HG02938 (cell line): ENCODE results near the gene CRMP1.

Experiments used
- ATAC-seq: cut with Tn5 transposase; IDR thresholded peaks from one replicate; pipeline ENCODE4 v1.9.1; 2021; ENCODE audit warnings: mild to moderate bottlenecking, moderate library complexity; ENCODE audit not compliant: unreplicated experiment

CRMP1 gene

DNA sequence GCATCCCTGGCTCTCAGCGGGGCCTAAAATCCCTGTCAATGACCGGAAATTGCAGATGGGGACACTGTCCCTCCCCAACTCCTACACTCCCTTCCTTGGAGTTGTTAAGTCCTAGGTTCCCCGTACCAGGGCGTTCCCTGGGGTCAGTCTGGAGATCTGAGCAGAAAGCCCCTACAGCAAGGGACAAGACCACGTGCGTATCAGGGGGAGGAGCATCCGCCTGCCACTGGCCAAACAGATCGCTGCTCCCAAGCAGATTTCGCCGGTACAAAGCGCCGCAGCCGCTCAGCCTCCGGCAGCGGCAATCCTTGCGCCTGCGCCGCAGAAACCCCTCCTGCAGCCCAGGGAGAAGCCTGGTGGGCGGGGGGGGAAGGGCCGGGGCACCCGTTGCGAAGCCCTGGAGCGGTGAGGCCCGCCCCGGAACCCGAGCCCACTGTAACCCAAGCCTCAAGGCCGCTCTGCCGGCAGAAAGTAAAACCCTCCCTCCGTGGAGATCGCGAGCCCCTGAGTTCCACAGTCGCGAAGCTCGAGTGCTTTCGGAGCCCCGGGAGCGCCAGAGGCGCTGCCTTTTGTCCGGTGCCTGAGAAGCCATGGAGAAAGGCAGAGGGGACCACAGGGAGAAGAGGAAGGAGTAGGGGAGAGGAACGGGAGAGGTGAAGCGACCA is 2.7 kb downstream of the CRMP1 start:
- ATAC-seq: no peak

DNA sequence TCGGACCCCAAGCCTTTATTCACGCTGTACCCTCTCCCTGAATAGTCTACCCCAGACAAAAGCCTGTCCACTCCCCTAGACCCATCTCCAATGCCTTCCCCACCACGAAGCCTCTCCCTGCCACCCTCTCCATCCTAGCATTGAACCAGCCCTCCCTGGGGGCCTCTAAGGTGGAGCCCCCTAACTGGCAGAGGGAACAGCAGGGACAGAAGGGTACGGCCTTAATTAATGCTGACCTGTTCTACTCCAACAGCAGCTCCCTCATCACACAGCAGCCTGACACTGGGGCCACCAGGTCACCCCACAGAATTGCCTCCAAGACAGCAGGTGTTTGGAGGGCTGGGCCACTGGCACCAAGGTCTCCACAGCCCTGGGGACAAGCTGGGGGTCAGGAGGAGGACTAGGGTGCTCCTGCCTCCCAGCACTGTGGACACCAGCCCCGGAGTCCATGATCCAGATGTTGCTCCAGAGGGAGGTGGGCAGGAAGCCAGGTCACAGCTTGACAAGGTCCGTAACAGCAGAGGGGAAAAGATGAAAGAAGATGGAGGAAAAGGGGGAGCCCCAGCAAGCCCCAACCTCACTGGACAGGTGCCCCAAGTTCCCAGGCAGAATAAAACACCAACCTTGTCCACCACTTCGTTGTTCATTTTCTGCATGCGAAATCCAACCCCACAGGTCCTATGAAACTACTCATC is 3.7 kb downstream of the CRMP1 start:
- no peak for ATAC-seq

DNA sequence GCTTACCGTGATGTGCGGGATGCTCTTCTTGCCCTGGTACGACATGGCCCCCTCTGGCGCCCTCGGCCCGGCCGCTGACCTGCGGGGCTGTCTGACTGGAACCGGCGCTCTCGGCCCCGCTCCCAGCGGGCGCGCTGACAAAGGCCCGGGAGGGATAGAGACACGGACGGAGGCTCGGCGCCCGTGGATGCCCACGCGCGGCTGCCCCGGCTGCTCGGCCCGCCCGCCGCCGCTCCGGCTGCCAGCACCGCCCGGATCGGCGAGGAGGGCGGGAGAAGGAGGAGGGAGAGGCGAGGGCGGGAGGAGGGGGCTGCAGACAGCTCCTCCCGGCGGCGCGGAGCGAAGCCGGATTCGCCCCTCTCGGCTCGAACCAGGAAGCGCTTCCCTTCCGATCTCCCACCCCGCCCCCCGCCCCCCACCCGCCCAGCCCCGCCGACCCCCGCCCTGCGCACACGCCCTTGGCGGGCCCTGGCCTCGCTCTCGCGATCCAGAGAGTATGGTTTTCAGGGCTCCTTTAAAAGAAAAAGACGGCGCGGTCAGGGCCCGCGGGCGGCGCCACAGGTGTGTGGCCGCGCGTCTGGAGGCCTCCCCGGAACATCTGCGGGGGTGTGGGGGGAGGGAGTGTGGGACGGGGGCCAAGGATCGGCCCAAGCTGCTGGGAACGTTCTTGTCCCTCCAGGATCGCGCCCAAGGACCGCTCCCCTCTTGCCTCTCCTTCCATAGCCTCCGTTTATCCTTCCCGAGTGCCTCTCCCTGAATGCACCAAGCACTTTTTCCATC is 4.5 kb downstream of the CRMP1 start:
- no peak for ATAC-seq

DNA sequence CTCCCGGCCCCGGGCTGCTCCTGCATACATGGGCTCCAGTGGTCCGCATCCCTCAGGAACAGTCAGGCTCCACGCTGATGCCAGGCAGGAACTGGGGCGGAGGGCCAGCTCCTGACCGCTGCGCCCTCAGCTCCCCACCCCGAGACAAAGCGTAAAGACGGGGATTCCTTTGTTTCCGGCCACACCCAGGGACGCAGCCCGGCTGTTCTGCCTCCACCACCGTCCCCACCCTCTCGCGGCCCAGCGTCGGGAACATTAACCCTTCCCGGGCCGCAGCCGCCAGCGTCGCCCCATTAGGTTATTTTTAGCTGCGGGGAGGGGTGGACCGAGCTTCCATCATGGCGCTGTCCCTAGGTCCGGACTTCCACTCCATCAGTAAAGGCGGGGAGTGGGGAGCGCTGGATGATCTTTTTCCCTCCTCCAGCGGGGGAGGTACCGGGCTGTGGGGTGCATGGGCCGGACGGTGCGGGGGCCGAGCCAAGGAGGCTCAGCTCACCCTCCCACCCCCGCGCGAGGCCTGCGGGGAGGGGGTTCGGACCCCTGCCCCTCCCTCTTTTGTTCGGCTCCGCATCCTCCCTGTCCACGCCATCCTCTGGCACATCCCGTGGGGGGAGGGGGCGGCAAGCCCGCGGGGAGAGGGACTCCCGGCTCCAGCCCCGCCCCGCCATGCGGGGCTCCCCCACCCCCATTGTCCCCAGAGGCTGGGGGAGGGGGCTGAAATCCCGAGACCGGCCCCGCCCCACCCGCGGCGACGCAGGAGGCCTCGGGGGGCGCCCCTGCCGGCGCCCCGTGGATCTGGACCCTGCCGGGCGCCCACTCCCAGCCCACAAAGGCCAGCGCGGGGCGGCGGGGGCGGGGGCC is 5.3 kb downstream of the CRMP1 start:
- ATAC-seq: no peak

DNA sequence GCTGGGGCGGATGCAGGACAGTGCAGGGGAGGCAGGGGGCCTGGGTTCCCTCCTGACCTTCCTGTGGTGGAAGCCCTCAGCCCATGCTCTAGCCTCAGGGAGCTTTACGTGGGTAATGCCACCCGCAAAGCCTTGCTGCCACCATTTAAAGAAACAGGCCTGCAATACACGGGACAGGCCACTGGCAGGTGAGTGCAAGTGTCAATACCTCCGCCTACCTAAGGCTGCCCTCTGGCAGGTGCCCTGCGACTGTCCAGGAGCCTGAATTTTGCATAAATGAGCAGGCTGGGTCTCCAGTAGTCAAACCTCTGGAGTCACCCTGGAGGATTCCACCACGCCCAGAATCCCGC is 5.9 kb downstream of the CRMP1 start:
- ATAC-seq: no peak

DNA sequence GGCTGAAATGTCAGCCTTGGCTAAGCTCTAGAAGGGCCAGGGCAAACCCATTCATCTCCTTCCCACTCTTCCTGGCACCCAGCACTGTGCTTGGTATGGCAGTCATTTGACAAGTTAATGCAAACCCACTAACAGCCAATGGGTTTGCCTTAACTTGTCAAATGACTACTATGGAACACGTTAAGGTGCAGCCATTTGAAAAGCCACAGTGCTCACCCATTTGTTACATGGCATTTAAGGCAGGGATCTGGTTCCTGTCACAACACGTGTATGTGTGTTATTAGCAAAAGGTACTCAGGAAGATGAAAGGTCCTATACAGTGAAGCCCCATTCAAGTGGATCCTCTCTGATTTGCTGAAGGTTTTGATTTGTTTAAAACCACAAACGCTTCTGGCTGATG is 7.2 kb downstream of the CRMP1 start:
- no peak for ATAC-seq

DNA sequence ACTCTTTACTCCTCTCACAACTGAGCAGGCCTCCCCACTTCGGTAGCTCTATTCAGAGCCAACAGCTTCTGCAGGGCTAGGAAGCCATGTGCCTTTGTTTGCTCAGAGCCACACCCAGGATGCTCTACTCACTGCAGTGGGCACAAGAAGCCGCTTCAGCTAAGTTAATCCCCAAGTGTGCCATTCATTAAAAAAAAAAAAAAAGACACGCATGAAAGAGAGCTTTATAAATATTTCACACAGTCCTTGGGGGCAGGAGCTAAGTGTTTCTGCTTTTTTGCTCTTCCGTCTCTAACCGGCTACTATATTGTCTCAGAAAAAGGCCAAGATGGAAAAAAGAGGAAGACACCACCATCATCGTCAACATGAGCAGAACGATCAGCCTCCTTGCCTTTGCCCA is 8.1 kb downstream of the CRMP1 start:
- no peak for ATAC-seq

DNA sequence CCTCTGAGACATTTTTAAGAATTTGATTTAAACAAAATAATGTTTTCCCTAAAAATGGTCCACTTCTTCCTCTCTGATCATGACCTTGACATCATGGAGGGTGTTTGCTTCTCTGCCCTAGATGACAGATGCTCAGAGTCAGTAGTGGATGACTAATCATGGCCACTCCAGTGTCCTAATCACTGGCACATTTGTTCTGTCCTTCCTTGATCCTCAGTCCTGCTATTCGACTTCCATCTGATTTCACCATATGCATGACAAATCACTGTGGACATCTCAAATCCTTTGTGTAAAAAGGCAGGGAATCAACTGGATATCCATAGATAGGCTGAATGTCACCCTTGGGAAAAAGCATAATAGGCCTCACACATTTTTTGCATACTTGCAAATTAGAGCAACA is 9.0 kb downstream of the CRMP1 start:
- ATAC-seq: no peak

DNA sequence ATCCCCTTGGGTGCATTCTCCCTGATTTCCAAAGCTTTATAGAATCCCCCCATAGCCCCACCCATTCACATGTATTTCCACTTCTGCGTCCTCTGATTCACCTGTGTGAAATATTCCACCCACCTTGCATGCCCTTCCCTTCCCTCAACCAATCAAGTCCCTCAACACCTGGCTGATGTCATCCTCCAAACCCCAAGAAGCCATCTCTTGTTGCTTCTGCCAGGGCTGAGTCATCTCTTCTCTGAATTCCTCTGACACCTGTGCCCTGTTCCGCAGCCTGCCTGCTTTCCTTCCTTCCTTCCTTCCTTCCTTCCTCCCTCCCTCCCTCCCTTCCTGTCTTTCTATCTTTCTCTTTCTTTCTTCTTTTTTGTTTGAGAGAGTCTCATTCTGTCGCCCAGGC is 9.9 kb downstream of the CRMP1 start:
- no peak for ATAC-seq

DNA sequence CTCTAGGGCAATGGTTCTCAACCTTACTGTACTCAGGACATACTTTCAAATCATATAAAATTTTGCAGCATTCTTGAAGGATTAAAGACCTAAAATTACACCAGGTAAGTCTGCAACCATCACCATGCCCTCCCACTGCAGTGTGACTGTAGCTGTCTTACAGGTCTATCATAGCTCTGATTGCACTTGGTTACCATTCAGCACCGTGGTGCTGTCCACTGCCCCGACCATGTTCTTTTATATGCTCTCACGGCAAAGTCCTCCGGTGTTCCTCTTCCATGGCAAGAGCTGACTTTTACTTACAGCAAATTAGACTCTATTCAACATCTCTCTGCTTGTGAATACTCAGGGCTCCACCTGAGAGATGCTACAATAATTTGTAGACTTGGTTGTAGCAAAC is 11.5 kb downstream of the CRMP1 start:
- no peak for ATAC-seq

DNA sequence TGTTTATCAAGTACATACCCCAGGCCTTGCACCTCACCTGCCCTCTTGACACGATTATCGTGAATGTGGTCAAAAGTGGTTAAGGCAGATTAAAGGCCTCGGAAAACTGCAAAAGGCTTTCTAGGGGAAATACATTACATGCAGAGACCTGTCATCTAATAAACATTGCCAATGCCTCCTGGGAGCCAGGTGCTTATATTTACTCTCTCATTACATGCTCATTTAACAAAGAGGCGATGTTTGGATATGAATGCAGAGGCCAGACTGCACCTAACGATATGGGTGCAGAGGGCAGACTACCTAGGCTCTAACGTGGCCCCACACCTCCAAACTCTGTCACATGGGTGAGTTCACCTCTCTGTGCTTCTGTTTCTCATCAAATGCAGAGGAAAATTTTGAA is 14.5 kb downstream of the CRMP1 start:
- no peak for ATAC-seq

DNA sequence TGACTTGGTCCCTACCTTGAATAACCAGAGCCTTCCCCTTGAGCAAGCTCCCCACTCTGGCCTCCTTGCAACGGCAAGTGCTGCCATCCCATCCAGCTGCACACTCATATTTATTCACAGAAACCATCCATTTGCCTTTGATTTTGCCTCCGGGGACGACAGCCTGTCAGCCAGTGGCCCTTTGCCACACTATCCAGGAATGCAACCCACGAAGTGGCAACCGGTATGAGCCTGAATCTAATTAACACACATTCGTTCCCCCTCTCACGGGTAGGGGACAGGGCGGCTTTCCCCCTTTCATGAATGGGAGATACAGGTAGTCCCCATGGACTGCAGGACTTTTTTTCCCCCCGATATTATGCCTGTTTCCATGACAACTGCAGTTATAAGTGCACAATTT is 15.5 kb downstream of the CRMP1 start:
- no peak for ATAC-seq

DNA sequence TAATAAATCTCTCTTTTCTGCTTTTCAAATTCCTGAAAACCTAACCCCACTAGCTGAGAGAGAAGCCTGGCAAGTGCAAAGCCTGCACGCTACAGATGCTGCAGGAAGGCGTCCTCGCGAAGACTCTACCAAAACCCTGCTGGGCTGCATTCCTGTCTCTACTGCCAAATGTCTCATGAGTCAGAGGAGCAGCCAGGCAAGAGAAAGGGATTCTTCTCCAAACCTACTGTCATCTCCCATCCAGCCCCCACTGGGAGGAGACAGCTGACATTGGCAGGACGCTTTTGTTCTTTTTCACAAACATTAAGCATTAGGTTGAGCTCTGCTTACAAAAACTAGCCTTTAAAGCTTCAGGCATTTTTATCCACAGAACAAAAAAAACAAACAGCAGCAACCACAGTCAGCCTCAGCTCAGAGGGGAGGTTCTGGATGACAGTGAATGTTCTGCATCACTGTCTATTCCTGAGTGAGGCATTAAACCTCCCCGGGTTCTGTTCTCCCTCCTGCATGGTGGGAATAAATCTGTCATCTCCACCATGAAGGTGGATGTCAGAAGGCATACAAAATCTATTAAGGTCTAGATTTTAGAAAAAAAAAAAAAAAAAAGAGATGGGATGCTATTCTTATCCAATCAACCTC is 18.0 kb downstream of the CRMP1 start:
- ATAC-seq: no peak

DNA sequence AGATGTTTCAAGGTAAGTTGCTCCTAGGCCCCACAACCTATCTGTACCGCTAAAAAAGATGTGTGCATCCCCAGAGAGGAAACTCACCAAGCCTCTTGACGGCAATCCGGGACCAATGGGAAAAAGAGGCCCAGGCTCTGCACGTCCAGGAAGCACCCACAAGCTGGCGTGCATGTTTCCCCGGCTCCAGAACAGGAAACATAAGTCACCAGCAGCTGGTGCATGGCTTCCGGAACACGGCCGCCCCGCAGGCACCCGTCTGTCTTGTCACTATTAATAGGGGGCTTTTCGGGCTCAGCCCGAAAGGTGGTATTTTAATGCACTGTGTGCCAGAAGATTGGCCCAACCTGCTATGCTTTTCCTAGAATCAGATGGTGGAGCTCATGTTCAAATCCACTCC is 22.2 kb downstream of the CRMP1 start:
- ATAC-seq: no peak

DNA sequence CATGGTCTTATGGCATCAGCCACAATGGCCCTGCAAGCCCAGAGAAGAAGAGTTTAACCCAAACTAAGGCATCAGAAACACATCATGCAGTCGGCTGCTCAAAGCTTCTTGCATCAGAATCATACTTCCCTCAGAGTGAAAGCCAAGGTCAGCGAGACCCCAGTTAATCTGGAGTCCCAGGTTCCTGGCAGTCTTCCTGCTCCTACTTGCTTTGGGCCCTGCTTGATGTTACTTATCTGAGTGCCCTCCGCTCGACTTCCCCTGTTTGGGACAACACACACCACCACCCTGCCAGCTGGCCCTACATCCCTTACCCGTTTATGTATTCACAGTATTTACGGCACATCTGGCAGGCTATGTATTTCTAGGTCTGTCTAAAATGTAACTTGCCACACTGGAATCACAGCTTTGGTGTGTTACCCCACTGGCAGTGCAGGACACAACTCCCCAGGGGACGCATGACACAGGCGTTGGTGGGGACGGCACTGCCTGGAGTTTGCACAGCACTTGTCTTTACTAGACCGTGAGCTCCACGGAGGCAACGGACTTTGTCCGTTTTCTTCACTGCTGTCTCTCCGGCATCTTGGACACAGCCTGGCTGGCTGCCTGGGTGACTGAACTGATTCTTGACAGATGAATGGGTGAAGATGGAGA is 22.8 kb downstream of the CRMP1 start:
- no peak for ATAC-seq

DNA sequence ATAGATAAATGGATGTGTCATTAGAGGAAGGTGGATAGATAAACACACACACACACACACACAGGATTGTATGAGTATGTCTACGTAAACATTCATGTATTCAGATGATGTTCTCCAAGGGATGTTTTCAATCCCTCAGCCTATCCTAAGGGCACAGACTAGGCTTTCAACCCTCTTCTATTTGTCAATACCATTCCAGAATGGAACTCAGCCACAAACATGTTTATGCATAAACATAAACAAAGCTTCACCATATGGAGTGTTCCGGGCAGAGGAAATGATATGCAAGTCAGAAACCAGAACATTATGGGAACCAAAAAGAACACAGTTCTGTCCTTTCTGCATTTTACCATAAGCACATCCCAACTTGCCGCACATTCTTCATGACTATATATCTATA is 25.0 kb downstream of the CRMP1 start:
- ATAC-seq: no peak

DNA sequence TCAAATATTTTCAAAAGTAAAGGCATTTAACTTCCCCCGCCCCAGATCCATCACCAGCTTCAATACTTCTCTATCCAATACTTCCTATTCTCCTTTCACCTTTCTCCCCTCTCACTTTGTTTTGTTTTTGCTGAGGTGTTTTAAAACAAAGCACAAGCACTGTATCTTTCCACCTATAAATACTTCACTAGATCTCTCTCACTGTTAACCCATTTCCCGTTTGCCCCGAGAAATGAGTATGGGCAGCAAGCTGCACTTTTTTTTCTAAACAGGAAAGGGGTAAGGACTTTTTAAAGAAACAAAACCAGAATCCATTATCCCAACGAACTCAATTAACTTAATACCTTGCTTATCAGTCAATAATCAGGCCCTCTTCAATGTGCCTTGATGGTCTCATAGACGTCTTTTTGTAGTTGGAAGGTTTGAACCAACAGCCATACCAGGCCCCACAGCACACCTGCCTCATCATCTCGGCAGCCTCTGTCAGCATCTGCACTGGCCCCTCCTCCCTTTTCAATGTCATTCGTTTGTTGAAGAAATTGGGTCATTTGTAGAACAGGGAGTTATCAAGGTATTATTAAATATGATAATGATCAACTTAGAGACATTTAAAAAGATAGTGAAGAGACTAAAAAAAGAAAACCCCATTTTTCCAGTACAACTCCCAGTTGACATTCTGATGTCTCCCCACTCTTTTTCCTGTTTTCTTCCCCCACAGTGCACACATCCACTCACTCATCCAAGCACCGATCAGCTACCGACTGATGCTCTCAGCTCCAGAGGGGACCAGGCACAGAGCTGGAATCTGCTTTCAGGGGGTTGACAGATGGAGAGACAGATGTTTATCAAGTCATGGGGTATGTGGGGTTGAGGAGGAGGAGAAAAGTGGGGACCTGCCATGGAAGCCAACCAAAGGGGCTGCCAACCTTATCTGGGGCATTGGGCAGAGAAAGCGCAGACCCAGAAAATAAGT is 25.8 kb downstream of the CRMP1 start:
- no peak for ATAC-seq

DNA sequence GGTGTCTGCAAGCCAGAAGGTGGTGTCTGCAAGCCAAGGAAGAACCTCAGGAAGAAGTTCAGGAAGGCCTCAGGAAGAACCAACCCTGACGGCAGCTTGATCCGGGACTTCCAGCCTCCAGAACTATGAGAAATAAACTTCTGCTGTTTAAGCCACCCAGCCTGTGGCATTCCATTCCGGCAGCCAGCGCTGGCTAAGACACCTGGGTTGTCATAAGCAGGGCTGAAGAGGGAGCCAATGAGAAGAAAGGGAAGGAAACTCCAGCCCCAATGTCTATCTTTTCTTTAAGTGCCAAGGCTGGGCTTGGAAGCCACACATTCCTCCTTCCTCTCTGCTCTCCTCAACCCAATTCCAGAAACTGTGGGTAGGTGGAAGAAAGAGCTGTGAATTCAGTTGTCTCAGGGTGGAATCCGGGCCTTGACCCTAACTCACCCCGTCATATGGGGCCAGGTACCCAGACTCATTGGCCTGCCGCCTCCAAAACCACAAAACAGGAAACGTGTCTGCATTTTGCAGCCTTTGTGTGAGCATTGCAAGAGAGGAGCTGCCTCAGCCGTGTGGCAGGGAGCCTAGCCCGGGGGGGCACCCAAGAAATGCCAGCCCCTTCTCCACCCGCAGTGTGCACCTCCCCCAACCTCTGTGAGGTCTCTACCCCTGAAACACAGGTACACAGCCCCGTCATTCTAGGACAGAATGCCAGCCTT is 26.8 kb downstream of the CRMP1 start:
- no peak for ATAC-seq
